Measurements from ENCODE around the gene ARPC5.
"Not testable (repeated sequence)": the region's sequence is repeated elsewhere in the genome, so short reads cannot be mapped to it uniquely, and the experiment has no call there.

Gene ARPC5

GRCh38 chr1:183635606-183636333 is at the start of gene ARPC5:
ARPC5 (minus strand) TSS chr1:183635783; CDS start chr1:183635659, 124 bp downstream.
- peak; percentile 74 for DNase-seq (ENCODE audit: low spot score)

- DNase-seq (ENCODE audit: low spot score) = peak; percentile 34
Measured at GRCh38 chr1:183685112-183685713, 49.6 kb upstream of the ARPC5 start.

GRCh38 chr1:183679363-183679762 is 43.8 kb upstream of the ARPC5 start:
- DNase-seq (ENCODE audit: low spot score) = not testable (repeated sequence)

- no peak for DNase-seq (ENCODE audit: low spot score)
Measured at GRCh38 chr1:183678819-183679218, 43.2 kb upstream of the ARPC5 start.

GRCh38 chr1:183676586-183677189 is 41.1 kb upstream of the ARPC5 start:
- peak; percentile 43 for DNase-seq (ENCODE audit: low spot score)

- no peak for DNase-seq (ENCODE audit: low spot score)
Measured at GRCh38 chr1:183675883-183676585, 40.5 kb upstream of the ARPC5 start.

GRCh38 chr1:183675381-183675780 is 39.8 kb upstream of the ARPC5 start:
- no peak for DNase-seq (ENCODE audit: low spot score)

GRCh38 chr1:183674886-183675285 is 39.3 kb upstream of the ARPC5 start:
- no peak for DNase-seq (ENCODE audit: low spot score)

- no peak for DNase-seq (ENCODE audit: low spot score)
Measured at GRCh38 chr1:183674339-183674738, 38.8 kb upstream of the ARPC5 start.

GRCh38 chr1:183673605-183674323 is 38.2 kb upstream of the ARPC5 start:
- DNase-seq (ENCODE audit: low spot score) = no peak

GRCh38 chr1:183670169-183670568 is 34.6 kb upstream of the ARPC5 start:
- DNase-seq (ENCODE audit: low spot score) = no peak

GRCh38 chr1:183656355-183656754 is 20.8 kb upstream of the ARPC5 start:
- no peak for DNase-seq (ENCODE audit: low spot score)

- DNase-seq (ENCODE audit: low spot score) = peak; percentile 63
Measured at GRCh38 chr1:183655562-183656075, 20.0 kb upstream of the ARPC5 start.

GRCh38 chr1:183654706-183655105 is 19.1 kb upstream of the ARPC5 start:
- no peak for DNase-seq (ENCODE audit: low spot score)

- no peak for DNase-seq (ENCODE audit: low spot score)
Measured at GRCh38 chr1:183653876-183654451, 18.4 kb upstream of the ARPC5 start.

- DNase-seq (ENCODE audit: low spot score) = no peak
Measured at GRCh38 chr1:183653462-183653794, 17.8 kb upstream of the ARPC5 start.

GRCh38 chr1:183652547-183653461 is 17.2 kb upstream of the ARPC5 start, which contains the start of gene APOBEC4:
APOBEC4 (minus strand) TSS chr1:183653316; CDS start chr1:183648781, 4,535 bp downstream.
- no peak for DNase-seq (ENCODE audit: low spot score)

GRCh38 chr1:183652107-183652506 is 16.5 kb upstream of the ARPC5 start:
- DNase-seq (ENCODE audit: low spot score) = no peak

GRCh38 chr1:183651612-183652011 is 16.0 kb upstream of the ARPC5 start:
- DNase-seq (ENCODE audit: low spot score) = no peak

GRCh38 chr1:183648042-183648441 is 12.5 kb upstream of the ARPC5 start:
- no peak for DNase-seq (ENCODE audit: low spot score)
